ENCODE data around the gene DNAJC12. TPM values are rescaled to one million over a fixed set of nuclear protein-coding genes. Genes with fewer than 3 reads are reported as not detected.
A peak's percentile ranks its signal among the peaks of the same experiment; 100 is the strongest.
"Not testable (repeated sequence)": the region's sequence is repeated elsewhere in the genome, so short reads cannot be mapped to it uniquely, and the experiment has no call there.

The DNAJC12 gene
- total RNA-seq, 1 donor from 2014 or later = 0.13 TPM

DNA sequence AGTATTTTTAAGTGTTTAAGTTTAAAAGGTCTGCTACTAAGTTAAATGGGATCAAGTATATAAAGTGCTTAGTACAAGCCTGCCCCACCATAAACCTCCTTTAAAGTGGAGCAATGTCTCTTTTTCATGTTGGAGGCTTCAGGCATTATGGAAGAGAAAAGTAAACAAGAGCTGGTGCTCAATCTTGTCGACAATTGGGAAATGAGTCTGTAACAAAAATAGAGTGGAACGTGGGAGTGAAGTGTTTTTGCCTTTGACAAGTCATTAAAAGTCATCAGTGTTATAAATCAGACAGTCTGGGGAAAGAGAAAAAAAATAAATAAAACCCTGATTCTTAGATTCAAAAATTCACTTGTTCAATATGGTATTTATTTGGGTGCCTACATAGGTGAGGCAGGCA lies 44.7 kb downstream of the DNAJC12 start:
- no peak for DNase-seq (ENCODE audit: low read depth, low spot score)

GRCh38 chr10:67792653-67793052 lies 45.3 kb downstream of the DNAJC12 start:
- no peak for DNase-seq (ENCODE audit: low read depth, low spot score)

- no peak for DNase-seq (ENCODE audit: low read depth, low spot score)
Observed at GRCh38 chr10:67790534-67791408, 47.2 kb downstream of the DNAJC12 start.

DNA sequence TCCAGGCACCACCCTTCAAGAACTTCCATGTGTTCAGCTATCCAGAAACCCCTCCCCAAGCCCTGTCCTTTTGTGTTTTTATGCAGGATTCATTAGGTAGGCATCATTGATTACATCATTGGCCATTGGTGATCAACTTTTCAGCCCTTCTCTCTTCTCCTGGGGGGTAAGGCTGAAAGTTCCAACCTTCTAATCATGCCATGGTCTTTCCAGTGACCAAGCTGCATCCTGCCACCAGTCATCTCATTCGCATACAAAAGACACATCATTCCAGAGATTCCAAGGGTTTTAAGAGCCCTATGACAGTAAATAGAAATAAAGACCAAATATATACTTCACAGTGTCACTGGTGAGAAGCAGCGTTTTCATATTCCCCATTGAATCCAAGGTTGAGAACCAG lies 48.2 kb downstream of the DNAJC12 start:
- no peak for DNase-seq (ENCODE audit: low read depth, low spot score)

DNA sequence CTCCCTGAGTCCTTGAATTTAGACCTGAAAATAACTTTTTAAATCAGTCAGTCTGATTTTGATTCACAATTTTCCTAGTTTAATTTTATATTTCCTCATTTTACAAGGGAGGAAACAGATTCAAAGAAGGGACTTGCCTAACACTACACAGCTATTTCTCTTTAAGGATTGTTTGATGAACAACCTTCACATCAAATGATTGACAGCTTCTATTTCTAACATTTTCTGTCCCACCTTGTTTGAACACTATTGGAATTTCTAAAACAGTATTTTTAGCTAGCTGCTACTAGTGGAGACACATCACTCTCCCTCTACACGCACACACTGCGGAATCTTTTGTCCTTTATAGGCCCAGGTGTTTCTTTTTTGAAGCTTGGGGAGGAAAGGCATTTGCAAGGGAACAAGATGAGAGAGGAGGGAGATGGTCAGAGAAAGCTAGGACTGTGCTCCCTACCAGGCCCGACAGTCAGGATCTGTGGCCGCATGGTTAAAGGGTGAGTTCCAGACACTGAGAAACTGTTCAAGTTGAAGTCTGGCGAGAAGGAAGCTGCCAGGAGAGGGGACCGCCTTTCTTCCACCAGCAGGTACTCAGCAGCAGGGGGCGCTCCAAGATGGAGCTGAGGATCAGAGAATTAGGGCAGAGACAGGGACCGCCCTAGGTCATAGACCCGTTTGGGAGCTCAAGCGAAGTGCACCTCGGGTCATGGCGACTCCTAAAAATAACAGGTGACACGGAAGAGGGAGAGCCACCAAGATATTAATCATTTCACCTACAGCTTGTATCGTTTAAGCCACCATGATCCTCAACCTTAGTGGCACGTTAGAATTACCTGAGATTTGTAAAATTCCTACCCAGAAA lies 49.7 kb downstream of the DNAJC12 start:
- DNase-seq (ENCODE audit: low read depth, low spot score) = no peak

GRCh38 chr10:67785098-67785497 lies 52.9 kb downstream of the DNAJC12 start:
- DNase-seq (ENCODE audit: low read depth, low spot score) = no peak

DNA sequence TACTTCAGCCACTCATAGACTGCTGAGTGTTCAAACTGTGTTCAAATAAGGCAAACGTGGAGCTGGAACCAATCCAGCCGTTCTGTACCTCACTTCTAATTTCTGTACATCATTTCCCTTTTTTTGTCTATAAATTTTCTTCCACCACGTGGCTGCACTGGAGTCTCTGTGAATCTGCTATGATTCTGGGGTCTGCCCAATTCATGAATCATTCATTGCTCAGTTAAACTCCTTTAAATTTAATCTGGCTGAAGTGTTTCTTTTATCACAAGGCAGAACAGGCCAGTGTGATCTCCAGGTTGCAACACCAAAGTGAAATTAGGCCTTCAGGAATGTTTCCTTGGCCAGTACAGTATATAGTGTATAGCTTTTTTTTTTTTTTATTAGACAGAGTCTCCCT lies 53.5 kb downstream of the DNAJC12 start:
- no peak for DNase-seq (ENCODE audit: low read depth, low spot score)

DNA sequence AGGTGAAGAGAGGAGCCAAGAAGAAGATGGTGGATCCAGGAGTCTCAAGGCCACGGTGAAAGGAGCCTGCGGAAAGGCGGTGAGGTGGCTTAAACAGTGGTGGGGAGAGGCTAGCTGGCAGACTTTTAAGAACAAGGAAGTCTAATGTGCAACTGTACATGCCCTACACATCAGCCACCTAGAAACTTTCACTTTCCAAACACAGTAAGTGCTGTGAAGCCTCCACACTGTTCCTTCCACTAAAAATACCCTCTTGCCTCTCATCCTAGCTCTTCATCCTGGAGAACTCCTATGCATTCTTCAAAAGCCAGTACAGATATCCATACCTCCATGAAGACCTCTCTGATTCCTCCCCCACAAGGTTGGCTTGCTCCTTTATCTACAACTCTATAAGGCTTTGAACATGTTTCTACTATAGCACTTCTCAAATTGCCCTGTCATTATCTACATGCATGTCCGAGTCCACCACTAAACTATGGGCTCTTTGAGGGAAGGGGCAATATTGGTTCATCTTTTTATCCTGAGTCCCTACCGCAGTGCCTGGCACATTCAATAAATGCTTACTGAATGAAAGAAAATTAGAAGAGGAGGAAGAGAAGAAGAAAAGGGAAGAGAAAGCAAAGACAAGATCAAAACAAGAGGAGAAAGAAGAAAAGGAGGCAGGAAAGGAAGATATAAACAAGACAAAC lies 54.2 kb downstream of the DNAJC12 start:
- DNase-seq (ENCODE audit: low read depth, low spot score) = no peak

DNA sequence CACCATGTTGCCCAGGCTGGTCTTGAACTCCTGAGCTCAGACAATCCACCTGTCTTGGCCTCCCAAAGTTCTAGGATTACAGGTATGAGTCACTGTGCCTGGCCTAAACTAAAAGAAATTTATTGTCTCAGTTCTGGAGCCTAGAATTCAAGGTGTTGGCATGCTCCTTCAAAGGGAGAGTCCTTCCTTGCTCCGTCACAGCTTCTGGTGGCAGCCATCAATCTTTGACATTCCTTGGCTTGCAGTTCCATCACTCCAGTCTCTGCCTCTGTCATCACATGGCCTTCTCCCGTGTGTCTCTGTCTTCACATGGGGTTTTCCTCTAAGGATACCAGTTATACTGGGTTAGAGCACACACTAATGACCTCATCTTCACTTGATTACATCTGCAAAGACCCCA lies 55.5 kb downstream of the DNAJC12 start:
- no peak for DNase-seq (ENCODE audit: low read depth, low spot score)

GRCh38 chr10:67780759-67781538 lies 57.0 kb downstream of the DNAJC12 start:
- DNase-seq (ENCODE audit: low read depth, low spot score) = no peak

GRCh38 chr10:67780204-67780621 lies 57.8 kb downstream of the DNAJC12 start:
- DNase-seq (ENCODE audit: low read depth, low spot score) = not testable (repeated sequence)

- peak; percentile 51 for DNase-seq (ENCODE audit: low read depth, low spot score)
Observed at GRCh38 chr10:67779465-67780203, 58.4 kb downstream of the DNAJC12 start.

DNA sequence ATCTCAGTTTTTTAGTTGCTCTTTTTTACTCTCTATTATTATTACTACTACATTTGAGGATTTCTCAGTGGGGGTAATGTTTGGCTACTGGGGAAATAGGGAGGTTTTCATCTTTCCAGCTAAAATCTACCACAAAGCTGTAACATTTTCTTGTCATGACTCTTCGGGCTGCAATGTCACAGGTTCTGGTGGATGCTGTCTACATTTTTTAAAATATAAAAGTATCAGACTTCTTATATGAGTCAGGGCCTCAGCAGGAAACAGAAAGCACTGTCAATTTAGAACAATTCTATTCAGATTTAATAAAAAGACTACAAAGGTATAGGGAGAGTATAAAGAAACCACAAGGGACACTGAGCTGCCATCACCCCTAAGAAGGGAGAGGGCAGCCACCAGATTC lies 61.6 kb downstream of the DNAJC12 start:
- no peak for DNase-seq (ENCODE audit: low read depth, low spot score)

GRCh38 chr10:67775279-67775678 lies 62.7 kb downstream of the DNAJC12 start:
- no peak for DNase-seq (ENCODE audit: low read depth, low spot score)

GRCh38 chr10:67772894-67773511 lies 65.0 kb downstream of the DNAJC12 start:
- DNase-seq (ENCODE audit: low read depth, low spot score) = no peak

DNA sequence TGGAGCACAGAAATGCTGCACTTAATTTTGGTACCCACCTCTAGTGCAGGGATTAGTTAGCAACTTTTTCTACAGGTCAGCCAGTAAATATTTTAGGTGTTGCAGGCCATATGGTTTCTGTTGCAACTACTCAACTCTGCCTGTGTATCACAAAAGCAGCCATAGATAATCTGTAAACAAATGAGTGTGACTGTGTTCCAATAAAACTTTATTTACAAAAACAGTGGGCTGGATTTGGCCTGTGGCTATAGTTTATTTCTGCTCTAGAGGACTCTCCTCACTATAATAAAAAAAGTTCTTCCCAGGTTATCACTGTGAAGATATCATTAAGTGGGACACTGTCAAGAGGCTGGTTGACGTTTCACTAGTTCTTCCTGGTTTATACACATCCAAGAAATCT lies 65.8 kb downstream of the DNAJC12 start:
- DNase-seq (ENCODE audit: low read depth, low spot score) = no peak

- DNase-seq (ENCODE audit: low read depth, low spot score) = no peak
Observed at GRCh38 chr10:67771200-67771599, 66.8 kb downstream of the DNAJC12 start.

DNA sequence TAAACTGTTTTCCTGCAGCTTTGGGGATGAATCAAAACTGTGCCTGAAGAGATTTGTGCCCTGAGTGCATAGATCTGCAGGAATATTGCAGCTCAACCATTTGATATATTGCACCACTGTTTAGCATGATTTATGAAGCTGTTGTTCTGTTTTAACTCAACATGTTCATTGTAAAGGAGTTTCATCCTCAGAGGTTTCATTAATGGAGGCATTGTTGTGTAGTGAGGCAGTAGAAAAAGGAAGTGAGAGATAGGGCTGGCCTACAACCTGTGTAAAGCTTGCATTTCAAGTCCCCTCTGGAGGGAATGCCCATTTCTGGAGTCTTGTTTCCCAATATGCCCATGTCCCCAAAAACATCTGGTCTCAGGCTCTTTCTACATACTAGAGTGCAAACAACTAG lies 67.5 kb downstream of the DNAJC12 start:
- no peak for DNase-seq (ENCODE audit: low read depth, low spot score)

DNA sequence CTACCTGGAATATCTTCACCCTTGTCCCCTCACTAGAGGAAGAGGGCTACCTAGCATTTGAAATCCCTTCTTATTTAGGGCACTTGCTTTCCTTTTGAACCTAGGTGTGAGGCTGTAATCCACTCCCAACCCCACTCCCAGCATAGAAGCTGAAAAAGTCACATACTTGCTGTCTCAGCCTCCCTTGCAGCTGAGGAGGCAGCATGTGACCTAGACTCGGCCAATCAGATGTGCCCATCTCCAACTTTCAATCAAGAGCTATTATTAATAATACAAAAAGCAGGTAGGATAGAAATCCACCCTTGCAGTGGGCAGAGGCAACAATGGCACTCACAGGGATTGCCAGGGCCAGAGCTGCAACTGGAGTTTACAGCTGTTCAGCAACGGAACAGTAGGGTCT lies 70.7 kb downstream of the DNAJC12 start:
- DNase-seq (ENCODE audit: low read depth, low spot score) = no peak
